Activated CD4-positive, alpha-beta T cell treated with anti-CD3 and anti-CD28 coated beads, Interleukin-2, amount 10 ng/mL, durations not matched to agents 24 days and 14 days (primary cell): Measurements from ENCODE around the gene EPC1. TPM values are rescaled to one million over a fixed set of nuclear protein-coding genes. Genes with fewer than 3 reads are reported as not detected.
"Not testable (repeated sequence)": the region's sequence is repeated elsewhere in the genome, so short reads cannot be mapped to it uniquely, and the experiment has no call there.

Source experiments
- DNase-seq: peaks from one replicate; pipeline ENCODE4 v3.0.0; 2022
- H3K27ac Mint-ChIP-seq: one replicate; pipeline ENCODE4 v1.8.0; 2022; ENCODE audit warnings: mild to moderate bottlenecking, mixed read lengths
- H3K27me3 Mint-ChIP-seq: one replicate; pipeline ENCODE4 v1.8.0; 2022; ENCODE audit warnings: mixed read lengths
- H3K36me3 Mint-ChIP-seq: one replicate; pipeline ENCODE4 v1.8.0; 2022; ENCODE audit warnings: low read depth, mild to moderate bottlenecking, mixed read lengths
- H3K4me1 Mint-ChIP-seq: one replicate; pipeline ENCODE4 v1.8.0; 2021; ENCODE audit warnings: mixed read lengths
- H3K4me3 Mint-ChIP-seq: one replicate; pipeline ENCODE4 v1.8.0; 2022; ENCODE audit warnings: mild to moderate bottlenecking, moderate library complexity, mixed read lengths
- H3K9me3 Mint-ChIP-seq: one replicate; pipeline ENCODE4 v1.8.0; 2021; ENCODE audit warnings: mixed read lengths
- intact Hi-C: fragments of 100-400 bp; cut with micrococcal nuclease; formaldehyde crosslinking; loops from one replicate; pipeline ENCODE4 v1.15.1; 2023
- total RNA-seq: library from RNA; stranded (reverse); gene quantifications from 2 replicates; pipeline ENCODE4 v1.2.3, GENCODE V29; 2022

The EPC1 gene
- total RNA-seq, 1 donor from 2014 or later: 34.3 TPM

- Mint-ChIP-seq H3K4me1 (peaks cover 20% of the 10 kb centered on the region), H3K9me3 (no peaks in the 10 kb centered on the region), H3K27me3 (no peaks in the 10 kb centered on the region), H3K4me3 (no peak overlapping the region), H3K36me3 (peaks cover 13% of the 10 kb centered on the region), H3K27ac (no peak overlapping the region)
- intact Hi-C loops: loop anchor here (1.0 to 10.0 kb wide), 9 partner anchors 15 to 760 kb away; partner anchors contain the start of genes ARHGAP12, CCDC7 and ITGB1
- DNase-seq: peak; percentile 75
Measured at GRCh38 chr10:32377458-32378259, 30.7 kb upstream of the EPC1 start.

DNA sequence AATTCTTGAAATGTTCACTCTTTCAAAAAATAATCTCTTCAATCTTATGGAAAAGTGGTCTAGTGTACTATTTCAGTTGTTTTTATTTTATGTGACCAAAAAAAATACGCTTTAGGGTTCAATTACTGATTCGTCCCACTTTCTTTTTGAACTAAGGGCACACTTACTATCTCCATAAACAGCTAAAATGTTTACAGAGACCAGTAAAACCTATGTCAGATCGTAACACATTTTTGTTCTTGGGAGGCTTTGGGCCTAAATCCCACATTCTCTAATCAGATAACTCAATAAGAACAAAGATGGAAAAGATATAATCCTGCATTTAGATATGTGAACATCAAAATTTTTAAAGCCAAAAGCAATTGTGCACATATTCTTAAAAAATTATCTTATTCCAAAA, 29.8 kb upstream of the EPC1 start:
- no peak overlapping the region for H3K4me3 Mint-ChIP-seq
- H3K27ac Mint-ChIP-seq: peak overlapping the region; percentile 85
- no peaks in the 10 kb centered on the region for H3K9me3 Mint-ChIP-seq
- intact Hi-C loops: loop anchor here (2.0 to 10.0 kb wide), 4 partner anchors 14 to 761 kb away; partner anchors contain the start of gene ARHGAP12
- no peak for DNase-seq
- H3K36me3 Mint-ChIP-seq: peaks cover 17% of the 10 kb centered on the region
- H3K4me1 Mint-ChIP-seq: peaks cover 23% of the 10 kb centered on the region
- H3K27me3 Mint-ChIP-seq: no peaks in the 10 kb centered on the region

DNA sequence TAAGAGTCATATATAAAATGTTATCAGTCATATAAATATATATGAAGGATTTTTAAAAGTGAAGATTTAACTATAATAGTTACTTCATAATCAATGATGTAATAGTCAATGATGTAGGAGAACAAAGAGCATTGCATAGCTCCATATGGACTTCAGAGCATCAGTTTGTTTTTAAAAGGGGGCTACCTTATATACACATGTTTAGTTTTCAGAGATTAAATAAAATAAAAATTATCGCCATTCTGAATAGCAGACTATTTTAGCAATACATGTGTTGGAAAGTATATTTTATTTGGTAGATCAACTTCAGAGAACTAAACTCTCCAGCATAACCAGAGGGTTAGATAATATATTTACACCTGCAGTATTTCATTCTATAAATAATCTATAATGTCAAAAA, 29.1 kb upstream of the EPC1 start:
- no peaks in the 10 kb centered on the region for H3K27me3 Mint-ChIP-seq
- H3K4me1 Mint-ChIP-seq: peaks cover 24% of the 10 kb centered on the region
- H3K27ac Mint-ChIP-seq: no peak overlapping the region
- H3K4me3 Mint-ChIP-seq: no peak overlapping the region
- DNase-seq: no peak
- intact Hi-C loops: loop anchor here (2.0 to 10.0 kb wide), 4 partner anchors 13 to 761 kb away; partner anchors contain the start of gene ARHGAP12
- no peaks in the 10 kb centered on the region for H3K9me3 Mint-ChIP-seq
- H3K36me3 Mint-ChIP-seq: peaks cover 19% of the 10 kb centered on the region

DNA sequence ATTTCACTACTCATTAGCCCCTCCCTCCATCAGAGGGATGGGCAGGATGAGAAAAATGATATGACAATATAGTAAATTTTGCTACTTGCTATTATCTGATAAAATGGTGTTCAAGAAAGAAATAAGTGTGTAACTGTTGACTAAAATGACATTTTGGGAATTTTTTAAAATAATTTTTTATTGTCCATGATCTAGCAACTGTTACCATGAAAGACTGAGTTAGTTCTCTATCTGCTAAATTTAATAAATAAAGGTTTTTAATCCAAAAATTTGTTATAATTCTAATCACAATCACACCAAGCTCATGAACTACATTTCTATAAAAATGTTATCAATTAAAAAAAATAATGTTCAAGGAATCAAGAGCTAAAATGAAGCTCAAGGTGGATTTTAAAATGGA, 28.7 kb upstream of the EPC1 start:
- H3K27ac Mint-ChIP-seq: no peak overlapping the region
- H3K4me3 Mint-ChIP-seq: no peak overlapping the region
- no peaks in the 10 kb centered on the region for H3K9me3 Mint-ChIP-seq
- no peak for DNase-seq
- intact Hi-C loops: loop anchor here (2.0 to 10.0 kb wide), 4 partner anchors 13 to 762 kb away; partner anchors contain the start of gene ARHGAP12
- peaks cover 20% of the 10 kb centered on the region for H3K36me3 Mint-ChIP-seq
- H3K4me1 Mint-ChIP-seq: peaks cover 21% of the 10 kb centered on the region
- H3K27me3 Mint-ChIP-seq: no peaks in the 10 kb centered on the region

- Mint-ChIP-seq H3K4me1 (peaks cover 19% of the 10 kb centered on the region), H3K27ac (no peak overlapping the region), H3K27me3 (no peaks in the 10 kb centered on the region), H3K4me3 (no peak overlapping the region), H3K36me3 (peaks cover 20% of the 10 kb centered on the region), H3K9me3 (no peaks in the 10 kb centered on the region)
- intact Hi-C loops: loop anchor here (5.0 to 10.0 kb wide), 2 partner anchors 450 to 763 kb away; partner anchors contain the start of gene ARHGAP12
- no peak for DNase-seq
Measured at GRCh38 chr10:32374605-32375004, 27.6 kb upstream of the EPC1 start.

GRCh38 chr10:32373496-32373895, 26.5 kb upstream of the EPC1 start:
- Mint-ChIP-seq H3K36me3 (peaks cover 20% of the 10 kb centered on the region), H3K9me3 (no peaks in the 10 kb centered on the region), H3K4me1 (peaks cover 19% of the 10 kb centered on the region), H3K27me3 (no peaks in the 10 kb centered on the region), H3K4me3 (no peak overlapping the region), H3K27ac (no peak overlapping the region)
- intact Hi-C loops: loop anchor here (10.0 kb wide), 1 partner anchor 449 kb away; the partner anchor contains the start of gene ARHGAP12
- DNase-seq: no peak

- H3K27me3 Mint-ChIP-seq: no peaks in the 10 kb centered on the region
Measured at GRCh38 chr10:32373031-32373430, 26.1 kb upstream of the EPC1 start.

DNA sequence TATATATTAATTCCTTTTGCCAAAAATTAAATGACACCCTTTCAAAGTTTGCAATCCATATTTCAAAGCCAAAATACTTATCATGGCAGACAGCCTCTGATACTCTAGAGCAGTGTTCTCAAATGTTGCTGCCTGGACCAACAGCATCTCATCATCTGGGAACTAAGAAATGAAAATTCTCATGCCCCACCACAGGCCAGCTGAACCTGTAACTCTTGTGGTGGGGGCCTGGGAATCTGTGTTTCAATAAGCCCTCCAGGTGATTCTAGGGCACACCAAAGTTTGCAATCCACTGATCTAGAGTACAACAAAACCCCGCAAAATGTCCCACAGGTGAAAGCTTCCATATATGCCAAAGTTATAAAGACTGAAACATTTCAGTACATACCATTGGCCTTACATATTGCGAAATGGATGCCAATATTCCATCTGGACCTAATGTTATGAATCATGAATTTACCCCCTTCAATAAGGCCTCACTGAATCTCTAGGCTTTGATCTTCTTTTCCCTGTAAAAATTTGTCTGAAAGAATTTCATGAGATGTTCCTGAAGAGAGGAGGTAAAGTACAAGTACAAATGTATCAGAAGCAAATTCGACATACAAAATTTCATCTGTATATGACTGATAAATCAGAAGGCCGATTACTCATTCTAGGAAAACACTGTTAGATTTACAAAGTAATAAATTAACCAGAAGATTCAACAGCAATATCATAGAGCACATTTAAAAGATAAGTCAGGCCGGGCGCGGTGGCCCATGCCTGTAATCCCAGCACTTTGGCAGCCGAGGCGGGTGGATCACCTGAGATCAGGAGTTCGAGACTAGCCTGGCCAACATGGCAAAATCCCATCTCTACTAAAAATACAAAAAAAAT, 25.3 kb upstream of the EPC1 start:
- no peak for DNase-seq
- H3K27ac Mint-ChIP-seq: no peak overlapping the region
- H3K4me1 Mint-ChIP-seq: peaks cover 26% of the 10 kb centered on the region
- H3K36me3 Mint-ChIP-seq: peaks cover 20% of the 10 kb centered on the region
- intact Hi-C loops: loop anchor here (10.0 kb wide), 1 partner anchor 447 kb away; the partner anchor contains the start of gene ARHGAP12
- H3K27me3 Mint-ChIP-seq: no peaks in the 10 kb centered on the region
- H3K4me3 Mint-ChIP-seq: no peak overlapping the region
- no peaks in the 10 kb centered on the region for H3K9me3 Mint-ChIP-seq

More at GRCh38 chr10:32373031-32373430, 26.1 kb upstream of the EPC1 start:
- H3K36me3 Mint-ChIP-seq: peaks cover 20% of the 10 kb centered on the region
- H3K4me3 Mint-ChIP-seq: no peak overlapping the region
- H3K27ac Mint-ChIP-seq: no peak overlapping the region
- no peaks in the 10 kb centered on the region for H3K9me3 Mint-ChIP-seq
- intact Hi-C loops: loop anchor here (10.0 kb wide), 1 partner anchor 448 kb away; the partner anchor contains the start of gene ARHGAP12
- H3K4me1 Mint-ChIP-seq: peaks cover 22% of the 10 kb centered on the region
- no peak for DNase-seq

- no peak for DNase-seq
- Mint-ChIP-seq H3K4me3 (no peak overlapping the region), H3K9me3 (no peaks in the 10 kb centered on the region), H3K36me3 (peaks cover 20% of the 10 kb centered on the region), H3K4me1 (peaks cover 30% of the 10 kb centered on the region), H3K27ac (no peak overlapping the region), H3K27me3 (no peaks in the 10 kb centered on the region)
- intact Hi-C loops: loop anchor here (10.0 kb wide), 1 partner anchor 446 kb away; the partner anchor contains the start of gene ARHGAP12
Measured at GRCh38 chr10:32371101-32371500, 24.1 kb upstream of the EPC1 start.

DNA sequence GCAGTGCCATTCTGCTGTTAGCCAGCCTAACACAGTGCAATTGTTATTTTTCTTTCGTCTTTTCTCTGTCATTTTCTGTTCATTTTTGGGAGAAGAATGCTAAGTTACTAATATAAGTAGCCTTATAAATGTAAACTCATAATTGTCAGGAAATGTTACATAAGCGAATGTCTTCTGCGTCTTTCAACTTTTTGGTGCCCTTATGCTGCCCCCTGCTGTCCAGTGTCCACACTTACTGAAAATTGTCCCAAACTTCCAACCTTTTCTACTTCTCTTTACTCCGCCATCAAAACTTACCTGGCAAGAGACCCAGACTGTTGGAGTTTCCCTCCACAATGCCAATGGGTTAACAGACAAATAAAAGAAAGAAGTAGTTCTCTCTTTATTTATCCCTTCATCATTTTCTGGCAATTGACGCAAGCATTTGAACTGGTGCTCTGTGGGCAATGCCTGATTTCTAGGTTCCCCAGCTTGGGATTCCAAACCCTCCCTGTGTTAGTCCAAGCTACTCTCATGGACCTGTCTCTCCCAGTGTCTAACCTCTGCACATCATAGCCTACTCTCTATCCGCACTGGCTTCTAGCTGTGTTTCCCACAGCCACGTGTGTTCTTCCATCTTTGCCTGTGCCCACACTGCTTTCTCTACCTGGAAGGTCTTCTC, 21.0 kb upstream of the EPC1 start:
- no peak overlapping the region for H3K27ac Mint-ChIP-seq
- intact Hi-C loops: loop anchor here (1.0 kb wide), 4 partner anchors 11 to 177 kb away; partner anchors contain the start of gene EPC1
- H3K4me3 Mint-ChIP-seq: peak overlapping the region; percentile 41
- no peaks in the 10 kb centered on the region for H3K9me3 Mint-ChIP-seq
- peaks cover 32% of the 10 kb centered on the region for H3K4me1 Mint-ChIP-seq
- H3K27me3 Mint-ChIP-seq: no peaks in the 10 kb centered on the region
- peaks cover 7% of the 10 kb centered on the region for H3K36me3 Mint-ChIP-seq
- peak; percentile 91 for DNase-seq

DNA sequence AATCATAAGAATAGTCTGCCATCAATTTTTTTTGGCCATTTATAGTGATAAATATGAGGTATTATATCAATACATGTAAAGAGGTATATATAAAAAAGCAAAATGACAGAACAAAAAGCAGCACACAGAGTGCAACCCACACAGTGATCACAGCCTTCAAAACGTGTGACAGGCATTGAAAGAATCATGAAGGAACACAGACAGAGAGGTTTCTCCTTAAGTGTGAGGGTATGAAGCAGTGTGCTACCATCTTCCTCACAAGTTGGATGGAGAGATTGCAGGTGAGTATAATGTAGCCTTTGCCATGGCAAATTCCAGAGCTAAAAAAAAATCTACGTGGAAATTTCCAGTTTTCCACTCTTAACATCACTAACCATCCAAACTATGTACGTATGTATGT, 19.6 kb upstream of the EPC1 start:
- no peaks in the 10 kb centered on the region for H3K9me3 Mint-ChIP-seq
- peaks cover 3% of the 10 kb centered on the region for H3K36me3 Mint-ChIP-seq
- peak overlapping the region; percentile 46 for H3K4me3 Mint-ChIP-seq
- intact Hi-C loops: no loop called here
- H3K27me3 Mint-ChIP-seq: no peaks in the 10 kb centered on the region
- DNase-seq: peak; percentile 54
- H3K4me1 Mint-ChIP-seq: peaks cover 40% of the 10 kb centered on the region
- no peak overlapping the region for H3K27ac Mint-ChIP-seq

DNA sequence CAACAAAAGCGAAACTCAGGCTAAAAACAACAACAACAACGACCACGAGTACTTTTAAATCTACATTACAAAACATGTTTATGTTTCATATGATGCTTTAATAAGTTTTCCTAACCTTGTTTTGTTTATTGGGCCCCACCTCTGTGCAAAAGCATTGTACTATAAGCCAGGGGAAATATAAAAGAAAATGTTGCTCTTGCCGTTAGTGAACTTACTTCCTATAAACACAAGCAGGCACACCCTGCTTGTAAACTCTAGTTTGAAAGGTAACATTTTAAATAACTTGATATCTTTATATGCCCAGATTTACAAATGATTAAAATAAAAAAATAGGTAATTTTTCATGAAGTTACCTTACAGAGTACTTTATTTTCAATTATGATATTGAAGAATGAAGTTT, 19.2 kb upstream of the EPC1 start:
- H3K27me3 Mint-ChIP-seq: no peaks in the 10 kb centered on the region
- H3K27ac Mint-ChIP-seq: no peak overlapping the region
- H3K4me3 Mint-ChIP-seq: peak overlapping the region; percentile 49
- H3K9me3 Mint-ChIP-seq: no peaks in the 10 kb centered on the region
- peaks cover 1% of the 10 kb centered on the region for H3K36me3 Mint-ChIP-seq
- no peak for DNase-seq
- peaks cover 44% of the 10 kb centered on the region for H3K4me1 Mint-ChIP-seq
- intact Hi-C loops: no loop called here

GRCh38 chr10:32365404-32365803, 18.4 kb upstream of the EPC1 start:
- H3K9me3 Mint-ChIP-seq, H3K36me3 Mint-ChIP-seq, H3K27me3 Mint-ChIP-seq, intact Hi-C loops: not testable (repeated sequence)
- DNase-seq: peak; percentile 47
- H3K27ac Mint-ChIP-seq: peak overlapping the region; percentile 45
- H3K4me1 Mint-ChIP-seq: peaks cover 47% of the 10 kb centered on the region
- H3K4me3 Mint-ChIP-seq: peak overlapping the region; percentile 60
